ENCODE results near the gene TACSTD2.
"Not testable (repeated sequence)": the region's sequence is repeated elsewhere in the genome, so short reads cannot be mapped to it uniquely, and the experiment has no call there.

The TACSTD2 gene

DNA sequence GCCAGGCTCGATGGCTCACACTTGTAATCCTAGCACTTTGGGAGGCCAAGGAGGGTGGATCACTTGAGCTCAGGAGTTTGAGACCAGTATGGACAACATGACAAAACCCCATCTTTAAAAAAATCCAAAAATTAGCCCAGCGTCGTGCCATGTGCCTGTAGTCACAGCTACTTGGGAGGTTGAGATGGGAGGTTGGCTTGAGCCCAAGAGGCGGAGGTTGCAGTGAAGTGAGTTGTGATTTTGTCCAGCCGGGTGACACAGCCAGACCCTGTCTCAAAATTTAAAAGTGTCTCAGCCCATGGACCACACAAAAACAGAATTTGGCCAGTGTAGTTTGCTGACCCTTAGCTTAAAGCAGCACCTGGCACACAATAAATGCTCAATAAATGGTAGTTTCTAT, 11.3 kb upstream of the TACSTD2 start:
- TF ChIP-seq CTCF (IDR thresholded peaks at IDR 0.05; ENCODE audit: low read depth, low read length), result no peak

GRCh38 chr1:58587667-58588066, 10.6 kb upstream of the TACSTD2 start:
- H3K4me3 ChIP-seq (ENCODE audit: low read depth, low read length), result no peak overlapping the region
- no peak for TF ChIP-seq CTCF (IDR thresholded peaks at IDR 0.05; ENCODE audit: low read depth, low read length)

More for the DNA sequence above, 11.3 kb upstream of the TACSTD2 start:
- H3K4me3 ChIP-seq (ENCODE audit: low read depth, low read length), result no peak overlapping the region

GRCh38 chr1:58586271-58586670, 9.2 kb upstream of the TACSTD2 start:
- H3K4me3 ChIP-seq (ENCODE audit: low read depth, low read length), result no peak overlapping the region
- no peak for TF ChIP-seq CTCF (IDR thresholded peaks at IDR 0.05; ENCODE audit: low read depth, low read length)

DNA sequence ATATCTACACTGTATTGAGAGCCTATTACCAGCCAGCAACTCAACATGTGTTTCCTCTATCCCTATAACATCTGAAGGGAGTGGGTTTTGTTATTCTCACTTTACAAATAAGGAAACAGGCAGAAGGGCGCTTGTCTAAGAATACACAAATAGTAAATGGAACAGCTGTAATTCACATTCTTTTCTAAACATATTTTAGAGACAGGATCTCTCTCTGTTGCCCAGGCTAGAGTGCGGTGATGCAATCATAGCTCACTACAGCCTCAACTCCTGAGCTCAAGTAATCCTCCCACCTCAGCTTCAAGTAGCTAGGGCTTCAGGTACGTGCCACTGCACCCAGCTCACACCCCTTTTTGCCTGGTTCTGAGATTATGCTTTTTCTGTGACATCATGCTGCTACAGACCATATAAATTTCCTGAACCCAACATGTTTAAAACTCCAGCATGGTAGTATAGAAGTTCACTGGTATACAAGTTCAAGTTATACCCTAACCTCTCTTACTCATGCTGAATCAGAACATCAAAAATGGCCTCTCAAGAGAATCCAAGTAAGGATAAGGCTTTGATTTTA, 8.6 kb upstream of the TACSTD2 start:
- no peak for TF ChIP-seq CTCF (IDR thresholded peaks at IDR 0.05; ENCODE audit: low read depth, low read length)
- H3K4me3 ChIP-seq (ENCODE audit: low read depth, low read length), result no peak overlapping the region

DNA sequence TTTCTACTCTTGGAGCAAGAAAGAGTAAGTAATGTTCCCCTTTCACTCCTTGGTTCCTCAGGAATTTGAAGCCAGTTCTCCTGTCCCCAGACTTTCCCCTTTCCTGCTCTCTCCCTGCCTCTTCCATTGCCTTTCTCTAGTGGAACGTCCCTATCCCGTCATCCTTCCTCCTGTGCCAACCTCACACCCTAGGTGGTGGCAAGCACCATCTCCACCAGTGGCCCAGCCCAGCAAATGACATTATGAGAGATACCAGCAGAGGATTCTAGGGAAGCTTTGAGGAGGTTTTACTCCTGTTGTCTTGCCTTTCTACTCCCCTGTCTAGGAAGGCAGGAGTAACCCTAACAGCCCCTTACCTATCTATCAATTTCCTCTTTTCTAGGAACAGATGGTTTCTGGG, 8.1 kb upstream of the TACSTD2 start:
- H3K4me3 ChIP-seq (ENCODE audit: low read depth, low read length), result no peak overlapping the region
- no peak for TF ChIP-seq CTCF (IDR thresholded peaks at IDR 0.05; ENCODE audit: low read depth, low read length)

- no peak for TF ChIP-seq CTCF (IDR thresholded peaks at IDR 0.05; ENCODE audit: low read depth, low read length)
- H3K4me3 ChIP-seq (ENCODE audit: low read depth, low read length), result peak overlapping the region; percentile 3; the same call in 1 of the 2 replicates
Measured at GRCh38 chr1:58584082-58584895, 7.2 kb upstream of the TACSTD2 start.

DNA sequence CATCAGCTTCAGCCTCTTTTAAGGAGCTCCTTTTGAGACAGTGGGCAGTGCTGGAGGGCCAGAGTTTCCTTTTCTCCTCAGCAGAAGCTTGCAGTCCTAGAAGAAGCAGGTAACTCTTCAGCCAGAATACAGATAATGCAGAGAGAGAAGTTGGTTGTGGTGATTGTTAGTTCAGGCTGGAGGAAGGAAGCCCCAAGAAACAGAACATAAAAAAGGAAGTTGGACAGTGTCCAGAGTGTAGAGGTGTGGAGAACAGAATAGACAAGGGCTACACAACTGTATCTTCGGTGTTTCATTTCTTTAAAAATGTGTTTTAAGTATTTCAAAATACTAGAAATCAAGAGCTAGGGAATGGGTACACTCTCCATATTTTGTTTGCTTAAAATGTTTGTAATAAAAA, 6.4 kb upstream of the TACSTD2 start:
- TF ChIP-seq CTCF (IDR thresholded peaks at IDR 0.05; ENCODE audit: low read depth, low read length), result no peak
- no peak overlapping the region for H3K4me3 ChIP-seq (ENCODE audit: low read depth, low read length)

DNA sequence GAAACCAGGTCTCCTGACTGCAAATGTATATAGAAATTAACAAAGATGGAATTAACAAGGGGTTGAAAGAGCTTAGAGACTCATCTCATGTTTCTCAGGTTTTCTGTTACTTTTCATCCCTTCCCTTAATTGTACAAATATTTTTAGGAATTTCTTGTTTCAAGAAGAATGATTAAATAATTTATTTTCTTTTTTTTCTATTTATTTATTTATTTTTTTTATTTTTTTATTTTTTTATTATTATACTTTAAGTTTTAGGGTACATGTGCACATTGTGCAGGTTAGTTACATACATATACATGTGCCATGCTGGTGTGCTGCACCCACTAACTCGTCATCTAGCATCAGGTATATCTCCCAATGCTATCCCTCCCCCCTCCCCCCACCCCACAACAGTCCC, 5.1 kb upstream of the TACSTD2 start:
- H3K4me3 ChIP-seq (ENCODE audit: low read depth, low read length), result not testable (repeated sequence)
